OCI-LY3 (cell line): ENCODE data around the gene DNHD1.

Experiments
- H2AFZ ChIP-seq: fragments of 200-600, 300-600 bp; shearing (Covaris generic); 2 replicates; pipeline ENCODE4 v1.6.0; 2014; ENCODE audit warnings: antibody characterized with exemption, low read depth, low read length
- H3K27ac ChIP-seq: fragments of 200-600, 300-600 bp; sonication (generic); 2 replicates; pipeline ENCODE4 v1.5.1; 2014; ENCODE audit warnings: mild to moderate bottlenecking, low read length, moderate library complexity, mixed read lengths
- H3K27me3 ChIP-seq: fragments of 200-600, 300-600 bp; sonication (generic); 2 replicates; pipeline ENCODE4 v1.6.1; 2014; ENCODE audit warnings: low read depth, low read length, mixed read lengths
- H3K36me3 ChIP-seq: fragments of 200-600, 300-600 bp; sonication (generic); replicated peaks from 2 replicates; pipeline ENCODE3; 2014; ENCODE audit warnings: low read depth, low read length, mixed read lengths
- H3K4me1 ChIP-seq: fragments of 300-600, 200-600 bp; sonication (generic); 2 replicates; pipeline ENCODE4 v1.6.1; 2014; ENCODE audit warnings: low read length, mixed read lengths
- H3K4me2 ChIP-seq: fragments of 200-600, 300-600 bp; sonication (generic); 2 replicates; pipeline ENCODE4 v1.6.1; 2014; ENCODE audit warnings: low read length, mixed read lengths
- H3K4me3 ChIP-seq: fragments of 300-600, 200-600 bp; sonication (generic); 2 replicates; pipeline ENCODE4 v1.5.1; 2014; ENCODE audit warnings: antibody characterized with exemption, mild to moderate bottlenecking, low read length, moderate library complexity
- H3K79me2 ChIP-seq: fragments of 300-600, 200-600 bp; shearing (Covaris generic); 2 replicates; pipeline ENCODE4 v1.6.1; 2014; ENCODE audit warnings: mild to moderate bottlenecking, low read length, mixed read lengths
- H3K9ac ChIP-seq: fragments of 300-600, 200-600 bp; shearing (Covaris generic); 2 replicates; pipeline ENCODE4 v1.6.0; 2014; ENCODE audit warnings: mild to moderate bottlenecking, low read length, moderate library complexity
- H3K9me3 ChIP-seq: fragments of 200-600, 300-600 bp; shearing (Covaris generic); 2 replicates; pipeline ENCODE4 v1.6.1; 2014; ENCODE audit warnings: low read length, mixed read lengths; ENCODE audit not compliant: insufficient read depth
- H4K20me1 ChIP-seq: fragments of 200-600, 300-600 bp; sonication (generic); 2 replicates; pipeline ENCODE4 v1.6.1; 2016; ENCODE audit warnings: low read length, mixed read lengths; ENCODE audit not compliant: insufficient read depth
- CTCF ChIP-seq: fragments of 200-600, 300-600 bp; sonication (generic); IDR thresholded peaks from 2 replicates; pipeline ENCODE4 v1.5.1; 2014; ENCODE audit warnings: antibody characterized with exemption, low read length, low read depth
- EZH2phosphoT487 ChIP-seq: fragments of 200-600 bp; shearing (Covaris generic); IDR thresholded peaks from 2 replicates; pipeline ENCODE4 v1.6.1; 2018; ENCODE audit warnings: antibody characterized with exemption, mixed run types, low read depth

Gene DNHD1

GRCh38 chr11:6617315-6617781 is 120.3 kb downstream of the DNHD1 start:
- no peak overlapping the region for H3K9ac ChIP-seq
- H3K27ac ChIP-seq: no peak overlapping the region
- peaks cover 26% of the 10 kb centered on the region for H3K4me1 ChIP-seq
- peaks cover 7% of the 10 kb centered on the region for H3K36me3 ChIP-seq
- no peak overlapping the region for H3K4me2 ChIP-seq
- H3K9me3 ChIP-seq: no peaks in the 10 kb centered on the region
- peaks cover 3% of the 10 kb centered on the region; the same call in 1 of the 2 replicates for H3K79me2 ChIP-seq
- no peak overlapping the region for H2AFZ ChIP-seq
- H4K20me1 ChIP-seq: no peaks in the 10 kb centered on the region
- TF ChIP-seq CTCF (no peak), EZH2phosphoT487 (no peak)
- no peak overlapping the region for H3K4me3 ChIP-seq
- H3K27me3 ChIP-seq: no peaks in the 10 kb centered on the region

GRCh38 chr11:6618117-6619003 is 121.3 kb downstream of the DNHD1 start:
- Histone ChIP-seq H3K36me3 (peaks cover 7% of the 10 kb centered on the region), H3K27me3 (no peaks in the 10 kb centered on the region), H3K27ac (peak overlapping the region; percentile 10), H3K4me3 (peak overlapping the region; percentile 96), H3K79me2 (peaks cover 3% of the 10 kb centered on the region; the same call in 1 of the 2 replicates), H3K9ac (peak overlapping the region; percentile 77), H3K9me3 (no peaks in the 10 kb centered on the region), H3K4me1 (peaks cover 19% of the 10 kb centered on the region), H3K4me2 (peak overlapping the region; percentile 100), H4K20me1 (no peaks in the 10 kb centered on the region), H2AFZ (no peak overlapping the region)
- no peak for TF ChIP-seq EZH2phosphoT487
- no peak for TF ChIP-seq CTCF

- Histone ChIP-seq H3K9ac (peak within 1 kb of the TSS; percentile 77), H3K79me2 (peaks cover 3% of the 10 kb centered on the region; the same call in 1 of the 2 replicates), H2AFZ (peak within 1 kb of the TSS; percentile 85), H4K20me1 (no peaks in the 10 kb centered on the region), H3K9me3 (no peaks in the 10 kb centered on the region), H3K36me3 (peaks cover 7% of the 10 kb centered on the region), H3K4me3 (peak within 1 kb of the TSS; percentile 96), H3K27me3 (no peaks in the 10 kb centered on the region), H3K4me1 (peaks cover 18% of the 10 kb centered on the region), H3K27ac (peak within 1 kb of the TSS; percentile 10), H3K4me2 (peak within 1 kb of the TSS; percentile 100)
- no peak for TF ChIP-seq CTCF
- no peak for TF ChIP-seq EZH2phosphoT487
Measured at GRCh38 chr11:6619004-6619745, 122.1 kb downstream of the DNHD1 start, which contains the start of gene TPP1. TSS of gene TPP1 (minus strand) at chr11:6619422. CDS start at chr11:6619400, 22 bp downstream.

- H3K4me3 ChIP-seq: no peak overlapping the region
- no peak overlapping the region for H2AFZ ChIP-seq
- H3K9me3 ChIP-seq: no peaks in the 10 kb centered on the region
- H3K4me1 ChIP-seq: peaks cover 18% of the 10 kb centered on the region
- H3K79me2 ChIP-seq: peaks cover 3% of the 10 kb centered on the region; the same call in 1 of the 2 replicates
- no peak overlapping the region for H3K9ac ChIP-seq
- H3K36me3 ChIP-seq: no peaks in the 10 kb centered on the region
- no peaks in the 10 kb centered on the region for H4K20me1 ChIP-seq
- H3K4me2 ChIP-seq: no peak overlapping the region
- H3K27ac ChIP-seq: no peak overlapping the region
- no peaks in the 10 kb centered on the region for H3K27me3 ChIP-seq
- no peak for TF ChIP-seq EZH2phosphoT487
- TF ChIP-seq CTCF: no peak
Measured at GRCh38 chr11:6620636-6621035, 123.6 kb downstream of the DNHD1 start.
